GM12872 (cell line): ENCODE data around the gene PPP1CC.

Source experiments
- CTCF ChIP-seq: IDR thresholded peaks from 3 replicates; pipeline ENCODE4 v1.5.1; 2011; ENCODE audit warnings: low read depth, mild to moderate bottlenecking, low read length, moderate library complexity; ENCODE audit not compliant: insufficient read depth

Gene PPP1CC

GRCh38 chr12:110683888-110684287 is 58.8 kb downstream of the PPP1CC start:
- no peak for TF ChIP-seq CTCF

- TF ChIP-seq CTCF = no peak
Observed at GRCh38 chr12:110680032-110680431, 62.7 kb downstream of the PPP1CC start.

- no peak for TF ChIP-seq CTCF
Observed at GRCh38 chr12:110679201-110679600, 63.5 kb downstream of the PPP1CC start.

GRCh38 chr12:110677982-110678381 is 64.7 kb downstream of the PPP1CC start:
- TF ChIP-seq CTCF = no peak

- TF ChIP-seq CTCF = no peak
Observed at GRCh38 chr12:110677206-110677911, 65.3 kb downstream of the PPP1CC start.

- no peak for TF ChIP-seq CTCF
Observed at GRCh38 chr12:110676171-110676570, 66.5 kb downstream of the PPP1CC start.

GRCh38 chr12:110670161-110670701 is 72.5 kb downstream of the PPP1CC start:
- TF ChIP-seq CTCF = no peak
